AG09309 (cell line): Measurements from ENCODE around the gene HCFC2.

Experiments used
- DNase-seq: peaks from one replicate; pipeline ENCODE4 v3.0.0-alpha.2; 2010; ENCODE audit warnings: low read depth
- H3K4me3 ChIP-seq: 2 replicates; pipeline ENCODE4 v1.5.1; 2011; ENCODE audit warnings: mild to moderate bottlenecking, low read depth, low read length, moderate library complexity; ENCODE audit not compliant: control insufficient read depth
- TF ChIP-seq, protein P1 (sequence below): IDR thresholded peaks from 2 replicates; pipeline ENCODE4 v1.5.1; 2011; ENCODE audit warnings: mild to moderate bottlenecking, low read depth, low read length, inconsistent platforms; ENCODE audit not compliant: insufficient read depth, control insufficient read depth; ENCODE audit errors: missing control alignments

The HCFC2 gene

DNA sequence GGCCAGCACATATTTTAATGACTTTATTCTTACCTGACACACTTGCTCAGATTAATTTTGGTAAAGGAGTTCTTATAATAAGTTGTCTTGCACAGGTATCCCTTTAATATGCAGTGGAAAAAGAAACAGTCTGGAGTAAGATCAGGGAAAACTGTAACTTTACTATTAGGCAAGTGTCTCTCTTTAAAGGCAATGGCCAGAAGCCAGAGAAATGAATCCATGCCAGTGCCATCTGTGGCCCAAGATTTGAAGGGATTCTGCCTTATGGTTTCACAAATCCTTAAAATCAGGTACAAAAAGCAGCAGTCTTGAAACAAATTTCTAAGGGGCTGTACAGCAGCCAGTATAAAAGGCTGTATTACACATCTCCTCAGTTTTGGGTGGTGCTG, 51.2 kb downstream of the HCFC2 start:
- no peak for DNase-seq
- H3K4me3 ChIP-seq: no peak overlapping the region
- TF ChIP-seq, protein P1, sequence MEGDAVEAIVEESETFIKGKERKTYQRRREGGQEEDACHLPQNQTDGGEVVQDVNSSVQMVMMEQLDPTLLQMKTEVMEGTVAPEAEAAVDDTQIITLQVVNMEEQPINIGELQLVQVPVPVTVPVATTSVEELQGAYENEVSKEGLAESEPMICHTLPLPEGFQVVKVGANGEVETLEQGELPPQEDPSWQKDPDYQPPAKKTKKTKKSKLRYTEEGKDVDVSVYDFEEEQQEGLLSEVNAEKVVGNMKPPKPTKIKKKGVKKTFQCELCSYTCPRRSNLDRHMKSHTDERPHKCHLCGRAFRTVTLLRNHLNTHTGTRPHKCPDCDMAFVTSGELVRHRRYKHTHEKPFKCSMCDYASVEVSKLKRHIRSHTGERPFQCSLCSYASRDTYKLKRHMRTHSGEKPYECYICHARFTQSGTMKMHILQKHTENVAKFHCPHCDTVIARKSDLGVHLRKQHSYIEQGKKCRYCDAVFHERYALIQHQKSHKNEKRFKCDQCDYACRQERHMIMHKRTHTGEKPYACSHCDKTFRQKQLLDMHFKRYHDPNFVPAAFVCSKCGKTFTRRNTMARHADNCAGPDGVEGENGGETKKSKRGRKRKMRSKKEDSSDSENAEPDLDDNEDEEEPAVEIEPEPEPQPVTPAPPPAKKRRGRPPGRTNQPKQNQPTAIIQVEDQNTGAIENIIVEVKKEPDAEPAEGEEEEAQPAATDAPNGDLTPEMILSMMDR: no peak

DNA sequence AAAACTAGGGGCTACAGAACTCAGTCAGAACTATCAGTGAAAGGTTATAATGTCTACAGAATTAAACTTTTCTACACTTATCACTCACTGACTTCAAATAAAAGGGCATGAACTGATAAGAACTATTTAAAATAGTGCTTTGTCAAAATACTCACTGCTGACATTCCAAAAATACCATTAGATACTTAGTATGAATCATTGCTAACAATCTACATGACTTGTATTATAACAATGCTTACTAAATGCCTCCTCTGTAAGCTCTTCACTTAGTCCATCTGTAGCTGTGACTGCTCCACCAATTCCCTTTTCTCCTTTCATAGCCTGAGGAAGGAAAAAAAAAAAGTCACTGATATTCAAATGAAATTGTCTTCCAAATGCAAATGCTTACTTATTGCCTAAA, 56.7 kb downstream of the HCFC2 start:
- TF ChIP-seq, protein P1: no peak
- peak; percentile 14 for DNase-seq
- H3K4me3 ChIP-seq: no peak overlapping the region

GRCh38 chr12:104122298-104122697, 58.0 kb downstream of the HCFC2 start:
- DNase-seq: no peak
- H3K4me3 ChIP-seq: no peak overlapping the region
- TF ChIP-seq, protein P1: no peak

- no peak for DNase-seq
- TF ChIP-seq, protein P1: no peak
- H3K4me3 ChIP-seq: no peak overlapping the region
Observed at GRCh38 chr12:104126548-104126947, 62.2 kb downstream of the HCFC2 start.

DNA sequence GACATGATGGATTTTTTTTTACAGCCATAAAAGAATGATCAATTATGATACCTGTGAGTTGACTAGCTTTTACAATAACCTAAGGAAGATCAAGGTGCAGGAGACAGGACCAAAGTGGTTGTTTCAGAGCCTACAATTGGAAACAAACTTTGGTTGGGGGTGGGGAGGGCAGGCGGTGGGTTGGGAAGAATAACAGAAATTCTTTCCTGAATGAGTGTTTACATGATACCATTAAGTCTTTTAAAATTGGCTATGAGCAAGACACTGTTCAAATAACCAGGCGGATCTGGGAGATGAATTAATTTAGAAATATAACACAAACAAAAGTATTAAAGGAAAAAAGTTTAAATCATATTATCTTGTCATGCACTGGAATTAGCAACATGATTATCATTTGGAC, 66.4 kb downstream of the HCFC2 start:
- DNase-seq: no peak
- H3K4me3 ChIP-seq: no peak overlapping the region
- TF ChIP-seq, protein P1: no peak

DNA sequence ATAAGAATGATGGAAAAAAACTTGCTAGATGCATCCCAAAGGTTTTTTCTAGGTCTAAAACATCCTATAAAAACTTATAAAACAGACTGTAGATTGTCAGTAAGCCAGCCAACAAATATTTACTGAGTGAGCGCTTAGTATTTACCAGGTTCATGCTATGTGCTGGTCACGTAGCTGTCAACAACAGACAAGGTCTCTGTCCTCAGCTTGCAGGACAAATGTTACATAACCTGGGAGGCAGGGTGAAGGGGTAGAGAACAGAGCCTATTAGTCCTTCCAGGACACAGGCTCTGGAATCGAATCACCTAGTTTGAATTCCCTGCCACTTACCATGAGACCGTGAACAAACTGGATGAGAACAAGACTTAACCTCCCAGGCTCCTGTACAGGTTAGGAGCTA, 67.3 kb downstream of the HCFC2 start:
- no peak overlapping the region for H3K4me3 ChIP-seq
- no peak for DNase-seq
- TF ChIP-seq, protein P1: no peak

- DNase-seq: no peak
- TF ChIP-seq, protein P1: no peak
- H3K4me3 ChIP-seq: no peak overlapping the region
Observed at GRCh38 chr12:104132351-104132956, 68.1 kb downstream of the HCFC2 start.
